Measurements from ENCODE around the gene SAMM50. TPM values are rescaled to one million over a fixed set of nuclear protein-coding genes. Genes with fewer than 3 reads are reported as not detected.
A peak's percentile ranks its signal among the peaks of the same experiment; 100 is the strongest.

The SAMM50 gene
- total and polyA plus RNA-seq, 2 donors (not counting 3 experiments of a cell fraction or from before 2014, with no cell fraction given) = 42.9 to 56.2 TPM

- peak overlapping the region; percentile 79 for H3K9ac ChIP-seq (replicated peaks; ENCODE audit: extremely low read depth, insufficient read depth, low read length)
- H3K27ac ChIP-seq (ENCODE audit: insufficient read depth, low read depth, low read length) = peak overlapping the region; percentile 96
- no peaks in the 10 kb centered on the region for H3K9me3 ChIP-seq (replicated peaks; ENCODE audit: control insufficient read depth, insufficient read depth, low read length)
- H3K36me3 ChIP-seq (ENCODE audit: control insufficient read depth in 2 of 2, extremely low read depth in 1 of 2, insufficient read depth in 2 of 2, low read length in 2 of 2) = no peaks in the 10 kb centered on the region
- intact Hi-C loops (cut with micrococcal nuclease) = loop anchor here (1.0 to 10.0 kb wide), 3 partner anchors 18 to 1294 kb away; no protein-coding TSS in a partner anchor
- TF ChIP-seq JUN (IDR thresholded peaks at IDR 0.05; ENCODE audit: borderline replicate concordance, insufficient read depth, insufficient read length, low read depth) (no peak), FOS (IDR thresholded peaks at IDR 0.05; ENCODE audit: borderline replicate concordance, insufficient read depth, low read length) (no peak), CTCF (IDR thresholded peaks at IDR 0.05; ENCODE audit: extremely low read depth in 1 of 2, insufficient read depth in 1 of 2, low read depth in 1 of 2, low read length in 2 of 2) (no peak), EZH2 (IDR thresholded peaks at IDR 0.05; ENCODE audit: borderline replicate concordance, low read depth, low read length, severe bottlenecking) (no peak), POLR2A (IDR thresholded peaks at IDR 0.05; ENCODE audit: low read depth, low read length) (no peak), POLR2AphosphoS5 (IDR thresholded peaks at IDR 0.05; ENCODE audit: insufficient read depth, low read depth, low read length) (no peak), MYC (IDR thresholded peaks at IDR 0.05; ENCODE audit: low read depth, low read length) (no peak), MAX (IDR thresholded peaks at IDR 0.05; ENCODE audit: insufficient read depth, insufficient read length) (no peak)
- peaks cover 37% of the 10 kb centered on the region for H3K79me2 ChIP-seq (ENCODE audit: control insufficient read depth, insufficient read depth, low read length)
- POLR2A ChIA-PET = no interaction called here
- H3K4me1 ChIP-seq (ENCODE audit: control insufficient read depth, extremely low read depth, insufficient read depth, low read length) = peaks cover 42% of the 10 kb centered on the region
- H2AFZ ChIP-seq (ENCODE audit: low read depth, low read length) = no peak overlapping the region
- H4K20me1 ChIP-seq (replicated peaks; ENCODE audit: control insufficient read depth, extremely low read depth, insufficient read depth, low read length) = no peaks in the 10 kb centered on the region
- CTCF ChIA-PET = interaction anchor here (0.6 to 2.6 kb wide), 5 partner anchors 18 to 75 kb away, joined by 3 to 21 read pairs (median 10); no protein-coding TSS in a partner anchor
- FAIRE-seq = peak; percentile 18
- DNase-seq (ENCODE audit: low read depth, low spot score) = peak; percentile 54
- no peaks in the 10 kb centered on the region for H3K27me3 ChIP-seq (ENCODE audit: control insufficient read depth in 2 of 2, insufficient read depth in 2 of 2, low read length in 2 of 2)
- peak overlapping the region; percentile 26 for H3K4me2 ChIP-seq (ENCODE audit: insufficient read depth, low read length)
- H3K9me1 ChIP-seq (replicated peaks; ENCODE audit: control insufficient read depth, extremely low read depth, insufficient read depth, low read length) = no peaks in the 10 kb centered on the region
- BruUV-seq (replicated peaks) = TSS peak; percentile 25
- dilution Hi-C loops (cut with MboI; ENCODE audit: extremely low pct_ligation_motif_present, low sequenced_read_pairs) = no loop called here
- H3K4me3 ChIP-seq (replicated peaks in 1 of 3; ENCODE audit: insufficient read depth in 1 of 3, low read depth in 1 of 3, low read length in 3 of 3) = no peak overlapping the region
Observed at GRCh38 chr22:44020981-44021380, 65.7 kb downstream of the SAMM50 start.

All from endothelial cell of umbilical vein (primary cell).